Gastroesophageal sphincter (tissue), 3 donors: ENCODE results near the gene TMEM19.

ENCODE experiments used
- EP300 ChIP-seq: sonication (generic); formaldehyde crosslinking; IDR thresholded peaks from one replicate; pipeline ENCODE4 v1.6.1; 2017; ENCODE audit warnings: antibody characterized with exemption, mild to moderate bottlenecking
- POLR2A ChIP-seq, 2 donors: fragments of 450-650 bp; IDR thresholded peaks; one replicate each; pipeline ENCODE4 v1.6.1; 2017; ENCODE audit warnings: antibody characterized with exemption in 2 of 2, mild to moderate bottlenecking in 2 of 2, moderate library complexity in 1 of 2
- POLR2AphosphoS5 ChIP-seq: sonication (generic); formaldehyde crosslinking; IDR thresholded peaks from one replicate; pipeline ENCODE4 v1.6.1; 2017; ENCODE audit warnings: antibody characterized with exemption
- TF ChIP-seq, protein P1 (sequence below), 4 experiments: fragments of 200-600 bp in 2 of 4; fragments of 450-650 bp in 2 of 4; sonication (generic) in 1 of 4; IDR thresholded peaks; one replicate each; pipeline ENCODE4 v1.5.1; 2017 to 2019; ENCODE audit warnings: antibody characterized with exemption in 4 of 4, mild to moderate bottlenecking in 2 of 4, moderate library complexity in 2 of 4

DNA sequence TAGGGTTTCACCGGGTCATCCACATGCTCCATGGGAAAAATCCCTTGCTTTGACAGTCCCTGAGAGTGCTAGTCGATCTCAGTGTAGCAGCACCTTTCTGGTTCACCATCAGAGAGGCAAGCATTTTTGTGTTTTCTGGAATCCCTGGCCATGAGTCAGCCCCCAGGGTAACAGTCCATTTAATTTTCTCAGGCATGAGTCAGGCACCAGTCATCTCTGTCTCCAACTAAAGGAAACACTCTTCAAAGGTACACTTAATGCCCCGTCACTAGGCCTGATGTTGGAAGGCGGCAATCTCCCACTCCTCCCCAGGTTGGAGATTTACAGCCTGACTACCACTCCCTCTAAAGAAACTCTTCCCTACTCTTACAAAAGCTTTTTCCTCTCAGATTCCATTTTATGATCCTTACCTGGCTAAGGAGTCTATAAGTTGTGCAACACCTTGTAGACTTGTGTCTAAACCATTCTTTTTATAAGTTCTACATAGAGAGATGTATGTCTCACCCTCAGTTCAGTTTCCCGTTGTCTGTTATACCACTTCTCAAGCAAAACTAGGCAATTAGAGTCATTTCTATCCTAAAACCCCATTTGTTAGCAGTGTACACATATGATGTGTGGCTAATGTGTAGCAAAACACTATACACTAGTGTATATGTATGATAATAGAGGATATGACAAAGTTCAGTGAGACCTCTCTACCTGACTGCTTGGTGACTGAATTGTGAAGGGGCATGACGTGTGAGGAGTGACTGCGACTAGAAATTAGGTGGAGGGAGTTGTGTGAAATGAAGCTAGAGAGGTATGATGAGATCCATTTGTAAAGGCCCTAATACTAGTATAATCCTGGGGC, 24.6 kb downstream of the TMEM19 start:
- TF ChIP-seq POLR2AphosphoS5 = no peak
- TF ChIP-seq, protein P1, sequence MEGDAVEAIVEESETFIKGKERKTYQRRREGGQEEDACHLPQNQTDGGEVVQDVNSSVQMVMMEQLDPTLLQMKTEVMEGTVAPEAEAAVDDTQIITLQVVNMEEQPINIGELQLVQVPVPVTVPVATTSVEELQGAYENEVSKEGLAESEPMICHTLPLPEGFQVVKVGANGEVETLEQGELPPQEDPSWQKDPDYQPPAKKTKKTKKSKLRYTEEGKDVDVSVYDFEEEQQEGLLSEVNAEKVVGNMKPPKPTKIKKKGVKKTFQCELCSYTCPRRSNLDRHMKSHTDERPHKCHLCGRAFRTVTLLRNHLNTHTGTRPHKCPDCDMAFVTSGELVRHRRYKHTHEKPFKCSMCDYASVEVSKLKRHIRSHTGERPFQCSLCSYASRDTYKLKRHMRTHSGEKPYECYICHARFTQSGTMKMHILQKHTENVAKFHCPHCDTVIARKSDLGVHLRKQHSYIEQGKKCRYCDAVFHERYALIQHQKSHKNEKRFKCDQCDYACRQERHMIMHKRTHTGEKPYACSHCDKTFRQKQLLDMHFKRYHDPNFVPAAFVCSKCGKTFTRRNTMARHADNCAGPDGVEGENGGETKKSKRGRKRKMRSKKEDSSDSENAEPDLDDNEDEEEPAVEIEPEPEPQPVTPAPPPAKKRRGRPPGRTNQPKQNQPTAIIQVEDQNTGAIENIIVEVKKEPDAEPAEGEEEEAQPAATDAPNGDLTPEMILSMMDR (IDR thresholded peaks at IDR 0.05) = no peak
- no peak for TF ChIP-seq POLR2A (IDR thresholded peaks at IDR 0.05)
- no peak for TF ChIP-seq EP300
